GM13976 (cell line): ENCODE data around the gene TOB1.
A peak's percentile ranks its signal among the peaks of the same experiment; 100 is the strongest.

ENCODE experiments used
- DNase-seq: peaks from one replicate; pipeline ENCODE4 v3.0.0; 2012; ENCODE audit warnings: low spot score
- in situ Hi-C: fragments of 300-500 bp; cut with MboI; formaldehyde crosslinking; loops from one replicate; pipeline ENCODE4 v1.12.0; 2022; ENCODE audit warnings: low sequenced_read_pairs, mixed read lengths, inconsistent platforms; ENCODE audit not compliant: unreplicated experiment
- TF ChIP-seq, protein P1 (sequence below): IDR thresholded peaks from 2 replicates; pipeline ENCODE4 v1.5.1; 2012; ENCODE audit warnings: borderline replicate concordance, mild to moderate bottlenecking; ENCODE audit not compliant: insufficient read depth; ENCODE audit errors: extremely low read depth, missing control alignments, control extremely low read depth

Gene TOB1

DNA sequence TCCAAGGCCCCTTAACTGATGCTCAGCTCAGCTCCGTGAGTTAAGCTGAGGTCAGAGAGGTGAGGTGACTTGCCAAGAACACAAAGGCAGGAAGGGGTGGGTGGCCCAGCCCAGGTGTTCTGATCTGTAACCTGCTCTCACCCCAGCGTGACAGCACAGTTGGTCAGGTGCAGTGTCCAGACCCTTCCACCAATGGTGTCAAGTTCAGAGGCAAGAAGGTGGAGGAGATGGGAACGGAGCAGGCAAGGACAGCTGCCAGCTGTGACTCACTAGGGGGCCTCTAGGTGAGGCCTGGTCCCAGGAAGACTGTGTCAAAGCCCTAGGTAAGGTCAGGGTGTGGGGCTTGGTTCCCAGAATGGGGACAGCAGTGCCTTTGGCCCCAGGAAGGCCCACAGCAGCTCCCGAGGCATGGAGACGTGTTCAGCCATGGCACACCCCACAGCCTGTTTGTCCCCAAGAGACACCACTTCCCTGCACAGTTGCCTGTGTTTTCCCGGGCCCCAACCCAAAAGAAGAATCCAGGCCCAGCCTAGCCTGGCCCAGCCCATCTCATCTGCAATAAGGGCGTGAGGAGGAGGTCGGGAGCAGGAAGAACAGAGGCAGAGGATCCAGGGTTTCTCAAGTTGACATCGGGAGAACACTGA is 23.5 kb downstream of the TOB1 start:
- TF ChIP-seq, protein P1, sequence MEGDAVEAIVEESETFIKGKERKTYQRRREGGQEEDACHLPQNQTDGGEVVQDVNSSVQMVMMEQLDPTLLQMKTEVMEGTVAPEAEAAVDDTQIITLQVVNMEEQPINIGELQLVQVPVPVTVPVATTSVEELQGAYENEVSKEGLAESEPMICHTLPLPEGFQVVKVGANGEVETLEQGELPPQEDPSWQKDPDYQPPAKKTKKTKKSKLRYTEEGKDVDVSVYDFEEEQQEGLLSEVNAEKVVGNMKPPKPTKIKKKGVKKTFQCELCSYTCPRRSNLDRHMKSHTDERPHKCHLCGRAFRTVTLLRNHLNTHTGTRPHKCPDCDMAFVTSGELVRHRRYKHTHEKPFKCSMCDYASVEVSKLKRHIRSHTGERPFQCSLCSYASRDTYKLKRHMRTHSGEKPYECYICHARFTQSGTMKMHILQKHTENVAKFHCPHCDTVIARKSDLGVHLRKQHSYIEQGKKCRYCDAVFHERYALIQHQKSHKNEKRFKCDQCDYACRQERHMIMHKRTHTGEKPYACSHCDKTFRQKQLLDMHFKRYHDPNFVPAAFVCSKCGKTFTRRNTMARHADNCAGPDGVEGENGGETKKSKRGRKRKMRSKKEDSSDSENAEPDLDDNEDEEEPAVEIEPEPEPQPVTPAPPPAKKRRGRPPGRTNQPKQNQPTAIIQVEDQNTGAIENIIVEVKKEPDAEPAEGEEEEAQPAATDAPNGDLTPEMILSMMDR = no peak
- no peak for DNase-seq
- in situ Hi-C loops = loop anchor here (5.0 kb wide), 1 partner anchor 55 kb away; no protein-coding TSS in a partner anchor

DNA sequence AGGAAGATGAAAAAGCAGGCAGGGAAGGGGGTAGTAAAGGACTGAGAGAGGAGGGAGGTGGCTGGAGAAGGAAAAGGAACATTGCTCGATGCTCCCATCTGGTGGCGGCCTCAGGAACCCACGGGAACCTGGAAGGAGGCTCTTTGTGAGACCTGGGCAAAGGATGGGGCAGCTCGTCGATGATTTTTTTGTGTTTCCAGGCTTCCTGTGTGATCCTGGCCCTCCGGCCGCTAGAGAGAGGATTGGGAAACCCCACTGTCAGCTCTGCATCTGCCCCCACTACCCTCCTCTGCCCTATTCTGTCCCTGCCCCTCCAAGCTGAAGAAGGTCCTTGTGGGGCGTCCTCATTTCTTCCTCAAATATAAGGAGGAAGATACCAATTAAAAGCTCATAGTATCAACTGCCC is 24.2 kb downstream of the TOB1 start:
- in situ Hi-C loops = loop anchor here (5.0 kb wide), 1 partner anchor 55 kb away; no protein-coding TSS in a partner anchor
- DNase-seq = peak; percentile 88
- TF ChIP-seq, protein P1 = peak; percentile 78

DNA sequence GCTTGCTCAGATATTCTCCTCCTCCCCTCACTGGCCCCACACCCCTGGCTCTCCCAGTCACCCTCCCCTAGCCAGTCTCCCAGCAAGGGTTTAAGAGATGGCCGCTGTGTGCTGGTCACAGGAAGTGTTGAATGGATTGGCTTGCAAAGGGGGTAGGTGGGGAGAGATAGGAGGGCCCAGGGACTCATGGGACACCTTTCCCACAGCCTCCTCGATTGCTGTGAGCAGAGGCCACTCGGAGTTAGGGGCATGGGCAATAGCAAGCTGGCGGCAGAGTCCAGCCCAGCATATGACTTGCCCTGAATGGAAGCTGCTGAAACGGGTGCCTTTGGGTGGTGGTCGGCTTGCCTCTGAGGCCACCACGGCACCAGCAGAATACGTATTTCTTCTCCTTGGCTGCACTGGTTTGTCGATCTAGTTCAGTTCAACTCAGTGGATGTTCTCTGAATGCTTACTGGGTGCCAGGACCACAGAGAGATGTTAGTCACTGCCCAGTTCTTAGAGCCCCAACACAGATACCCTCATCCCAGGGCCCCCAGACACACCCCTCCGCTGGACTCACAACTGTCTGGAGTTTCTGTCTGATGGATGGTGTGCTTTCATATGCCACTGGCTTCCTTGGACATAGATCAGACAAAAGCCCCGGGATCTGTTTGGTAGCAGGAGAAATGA is 24.7 kb downstream of the TOB1 start:
- TF ChIP-seq, protein P1 = no peak
- DNase-seq = peak; percentile 34
- in situ Hi-C loops = loop anchor here (5.0 kb wide), 1 partner anchor 54 kb away; no protein-coding TSS in a partner anchor

DNA sequence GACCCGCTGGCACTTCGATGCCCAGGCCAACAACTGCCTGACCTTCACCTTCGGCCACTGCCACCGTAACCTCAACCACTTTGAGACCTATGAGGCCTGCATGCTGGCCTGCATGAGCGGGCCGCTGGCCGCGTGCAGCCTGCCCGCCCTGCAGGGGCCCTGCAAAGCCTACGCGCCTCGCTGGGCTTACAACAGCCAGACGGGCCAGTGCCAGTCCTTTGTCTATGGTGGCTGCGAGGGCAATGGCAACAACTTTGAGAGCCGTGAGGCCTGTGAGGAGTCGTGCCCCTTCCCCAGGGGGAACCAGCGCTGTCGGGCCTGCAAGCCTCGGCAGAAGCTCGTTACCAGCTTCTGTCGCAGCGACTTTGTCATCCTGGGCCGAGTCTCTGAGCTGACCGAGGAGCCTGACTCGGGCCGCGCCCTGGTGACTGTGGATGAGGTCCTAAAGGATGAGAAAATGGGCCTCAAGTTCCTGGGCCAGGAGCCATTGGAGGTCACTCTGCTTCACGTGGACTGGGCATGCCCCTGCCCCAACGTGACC is 25.8 kb downstream of the TOB1 start:
- peak; percentile 27 for DNase-seq
- TF ChIP-seq, protein P1 = no peak
- in situ Hi-C loops = loop anchor here (5.0 kb wide), 1 partner anchor 53 kb away; no protein-coding TSS in a partner anchor

DNA sequence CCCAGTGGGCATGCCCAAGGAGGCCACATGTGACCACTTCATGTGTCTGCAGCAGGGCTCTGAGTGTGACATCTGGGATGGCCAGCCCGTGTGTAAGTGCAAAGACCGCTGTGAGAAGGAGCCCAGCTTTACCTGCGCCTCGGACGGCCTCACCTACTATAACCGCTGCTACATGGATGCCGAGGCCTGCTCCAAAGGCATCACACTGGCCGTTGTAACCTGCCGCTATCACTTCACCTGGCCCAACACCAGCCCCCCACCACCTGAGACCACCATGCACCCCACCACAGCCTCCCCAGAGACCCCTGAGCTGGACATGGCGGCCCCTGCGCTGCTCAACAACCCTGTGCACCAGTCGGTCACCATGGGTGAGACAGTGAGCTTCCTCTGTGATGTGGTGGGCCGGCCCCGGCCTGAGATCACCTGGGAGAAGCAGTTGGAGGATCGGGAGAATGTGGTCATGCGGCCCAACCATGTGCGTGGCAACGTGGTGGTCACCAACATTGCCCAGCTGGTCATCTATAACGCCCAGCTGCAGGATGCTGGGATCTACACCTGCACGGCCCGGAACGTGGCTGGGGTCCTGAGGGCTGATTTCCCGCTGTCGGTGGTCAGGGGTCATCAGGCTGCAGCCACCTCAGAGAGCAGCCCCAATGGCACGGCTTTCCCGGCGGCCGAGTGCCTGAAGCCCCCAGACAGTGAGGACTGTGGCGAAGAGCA is 26.4 kb downstream of the TOB1 start:
- peak; percentile 16 for DNase-seq
- in situ Hi-C loops = loop anchor here (5.0 to 10.0 kb wide), 2 partner anchors 52 to 295 kb away; partner anchors contain the start of gene SPATA20

More for the DNA sequence above, 26.4 kb downstream of the TOB1 start:
- TF ChIP-seq, protein P1 = no peak
